Measurements from ENCODE around the gene LRFN4.

LRFN4 gene

GRCh38 chr11:66845143-66845875 lies 11.6 kb upstream of the LRFN4 start:
- no peak for DNase-seq (ENCODE audit: low read depth in 2 of 2)

GRCh38 chr11:66845876-66846212 lies 11.0 kb upstream of the LRFN4 start:
- no peak for DNase-seq (ENCODE audit: low read depth in 2 of 2)

- no peak for DNase-seq (ENCODE audit: low read depth in 2 of 2)
These were observed 10.2 kb upstream of the LRFN4 start for GRCh38 chr11:66846671-66847091.

- no peak for DNase-seq (ENCODE audit: low read depth in 2 of 2)
These were observed 9.2 kb upstream of the LRFN4 start for GRCh38 chr11:66847461-66848232.

GRCh38 chr11:66848671-66849500 lies 8.0 kb upstream of the LRFN4 start:
- no peak for DNase-seq (ENCODE audit: low read depth in 2 of 2)

GRCh38 chr11:66849501-66850234 lies 7.2 kb upstream of the LRFN4 start:
- DNase-seq (ENCODE audit: low read depth in 2 of 2): no peak

- DNase-seq (ENCODE audit: low read depth in 2 of 2): no peak
These were observed 6.7 kb upstream of the LRFN4 start for GRCh38 chr11:66850235-66850587.

- DNase-seq (ENCODE audit: low read depth in 2 of 2): no peak
These were observed 6.2 kb upstream of the LRFN4 start for GRCh38 chr11:66850588-66851238.

- no peak for DNase-seq (ENCODE audit: low read depth in 2 of 2)
These were observed 5.6 kb upstream of the LRFN4 start for GRCh38 chr11:66851239-66851596.

- DNase-seq (ENCODE audit: low read depth in 2 of 2): no peak
These were observed 5.0 kb upstream of the LRFN4 start for GRCh38 chr11:66851698-66852465.

- DNase-seq (ENCODE audit: low read depth in 2 of 2): no peak
These were observed 4.2 kb upstream of the LRFN4 start for GRCh38 chr11:66852466-66853241.

- no peak for DNase-seq (ENCODE audit: low read depth in 2 of 2)
These were observed 3.3 kb upstream of the LRFN4 start for GRCh38 chr11:66853242-66854229.

- DNase-seq (ENCODE audit: low read depth in 2 of 2): no peak
These were observed 2.6 kb upstream of the LRFN4 start for GRCh38 chr11:66854231-66854661.

- DNase-seq (ENCODE audit: low read depth in 2 of 2): no peak
These were observed 2.1 kb upstream of the LRFN4 start for GRCh38 chr11:66854729-66855211.

- DNase-seq (ENCODE audit: low read depth in 2 of 2): peak in 1 of 2 donors; percentile 76
These were observed 1.0 kb upstream of the LRFN4 start for GRCh38 chr11:66855574-66856495.

- no peak for DNase-seq (ENCODE audit: low read depth in 2 of 2)
These were observed 516 bp downstream of the LRFN4 start for GRCh38 chr11:66857234-66857926.

- DNase-seq (ENCODE audit: low read depth in 2 of 2): no peak
These were observed 992 bp downstream of the LRFN4 start for GRCh38 chr11:66857927-66858185.

Data from stimulated activated CD8-positive, alpha-beta memory T cell treated with anti-CD3 and anti-CD28 coated beads, Interleukin-7, amount 100 ng/mL, for 4 hours (primary cell).